Retinal pigment epithelial cell (primary cell): ENCODE measurements around the gene OCA2.

Experiments used
- DNase-seq: peaks from one replicate; pipeline ENCODE4 v3.0.0-alpha.2; 2010; ENCODE audit warnings: low read depth
- H3K4me3 ChIP-seq: 2 replicates; pipeline ENCODE4 v1.5.1; 2011; ENCODE audit warnings: mild to moderate bottlenecking, low read length, control low read depth, moderate library complexity
- CTCF ChIP-seq: conservative IDR thresholded peaks from 2 replicates; pipeline ENCODE4 v1.5.1; 2011; ENCODE audit warnings: low read depth, low read length, control low read depth, inconsistent platforms

OCA2 gene

GRCh38 chr15:28023422-28023821, 75.7 kb downstream of the OCA2 start:
- DNase-seq, result no peak
- TF ChIP-seq CTCF, result no peak
- H3K4me3 ChIP-seq, result no peak overlapping the region

- H3K4me3 ChIP-seq, result no peak overlapping the region
- no peak for DNase-seq
- TF ChIP-seq CTCF, result no peak
Observed at GRCh38 chr15:28022961-28023360, 76.2 kb downstream of the OCA2 start.

- DNase-seq, result no peak
- no peak overlapping the region for H3K4me3 ChIP-seq
- TF ChIP-seq CTCF, result no peak
Observed at GRCh38 chr15:28022181-28022580, 76.9 kb downstream of the OCA2 start.

- H3K4me3 ChIP-seq, result no peak overlapping the region
- DNase-seq, result peak; percentile 94
- TF ChIP-seq CTCF, result peak; percentile 93
Observed at GRCh38 chr15:28021281-28022039, 77.7 kb downstream of the OCA2 start.

DNA sequence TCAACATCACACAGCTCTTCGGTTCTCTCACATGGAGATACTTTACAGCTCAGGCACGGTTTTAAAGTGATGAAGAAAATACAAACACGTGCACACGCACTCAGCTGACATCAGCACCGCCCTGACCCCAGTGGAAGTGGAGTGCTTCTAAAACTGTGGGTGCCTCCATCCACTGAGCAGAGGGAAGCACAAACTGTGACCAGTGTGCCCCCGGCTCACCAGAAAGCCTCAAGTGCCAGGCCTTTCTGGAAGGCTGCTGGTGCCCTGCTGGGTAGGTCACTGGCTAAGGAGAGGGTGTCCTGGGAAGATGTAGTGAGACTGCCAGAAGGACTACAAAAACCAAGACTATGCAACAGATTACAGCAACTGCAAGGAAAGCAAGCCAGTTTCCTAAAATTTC, 78.5 kb downstream of the OCA2 start:
- DNase-seq, result no peak
- TF ChIP-seq CTCF, result no peak
- no peak overlapping the region for H3K4me3 ChIP-seq

- no peak overlapping the region for H3K4me3 ChIP-seq
- TF ChIP-seq CTCF, result no peak
- no peak for DNase-seq
Observed at GRCh38 chr15:28019594-28020309, 79.4 kb downstream of the OCA2 start.
